ENCODE data around the gene TXNIP.

Gene TXNIP

GRCh38 chr1:145963265-145964019 lies 32.9 kb downstream of the TXNIP start:
- DNase-seq (ENCODE audit: low spot score) = no peak

- peak; percentile 77 for DNase-seq (ENCODE audit: low spot score)
Measured at GRCh38 chr1:145962157-145963102, 33.9 kb downstream of the TXNIP start.

GRCh38 chr1:145961425-145962156 lies 34.8 kb downstream of the TXNIP start:
- DNase-seq (ENCODE audit: low spot score) = no peak

- no peak for DNase-seq (ENCODE audit: low spot score)
Measured at GRCh38 chr1:145961109-145961424, 35.3 kb downstream of the TXNIP start.

- DNase-seq (ENCODE audit: low spot score) = peak; percentile 43
Measured at GRCh38 chr1:145960468-145961108, 35.8 kb downstream of the TXNIP start.

GRCh38 chr1:145959957-145960467 lies 36.4 kb downstream of the TXNIP start:
- no peak for DNase-seq (ENCODE audit: low spot score)

GRCh38 chr1:145959333-145959732 lies 37.0 kb downstream of the TXNIP start:
- no peak for DNase-seq (ENCODE audit: low spot score)

GRCh38 chr1:145958734-145959133 lies 37.6 kb downstream of the TXNIP start:
- no peak for DNase-seq (ENCODE audit: low spot score)

GRCh38 chr1:145957443-145958319 lies 38.7 kb downstream of the TXNIP start, which contains the start of gene LIX1L:
LIX1L (minus strand) TSS chr1:145958017; CDS start chr1:145957927, 90 bp downstream.
- DNase-seq (ENCODE audit: low spot score) = peak; percentile 99

- DNase-seq (ENCODE audit: low spot score) = no peak
Measured at GRCh38 chr1:145956781-145957442, 39.5 kb downstream of the TXNIP start.

- no peak for DNase-seq (ENCODE audit: low spot score)
Measured at GRCh38 chr1:145956361-145956760, 40.0 kb downstream of the TXNIP start.

GRCh38 chr1:145955436-145955835 lies 40.9 kb downstream of the TXNIP start:
- DNase-seq (ENCODE audit: low spot score) = no peak

GRCh38 chr1:145953861-145954260 lies 42.5 kb downstream of the TXNIP start:
- no peak for DNase-seq (ENCODE audit: low spot score)

GRCh38 chr1:145952903-145953302 lies 43.5 kb downstream of the TXNIP start:
- DNase-seq (ENCODE audit: low spot score) = no peak

GRCh38 chr1:145951526-145951925 lies 44.9 kb downstream of the TXNIP start:
- no peak for DNase-seq (ENCODE audit: low spot score)

- DNase-seq (ENCODE audit: low spot score) = no peak
Measured at GRCh38 chr1:145949219-145949618, 47.2 kb downstream of the TXNIP start.

GRCh38 chr1:145947551-145947950 lies 48.8 kb downstream of the TXNIP start:
- no peak for DNase-seq (ENCODE audit: low spot score)

- no peak for DNase-seq (ENCODE audit: low spot score)
Measured at GRCh38 chr1:145946477-145946986, 49.8 kb downstream of the TXNIP start.

- DNase-seq (ENCODE audit: low spot score) = no peak
Measured at GRCh38 chr1:145944532-145944931, 51.8 kb downstream of the TXNIP start.

GRCh38 chr1:145942871-145943270 lies 53.5 kb downstream of the TXNIP start:
- DNase-seq (ENCODE audit: low spot score) = no peak
